Parathyroid adenoma (tissue), 2 donors: ENCODE measurements around the gene ADGRD1.

Source experiments
- H2AFZ ChIP-seq: fragments of 300-600 bp; sonication (generic); one replicate; pipeline ENCODE4 v1.7.0; 2017; ENCODE audit warnings: antibody characterized with exemption, mild to moderate bottlenecking
- H3K27ac ChIP-seq: fragments of 300-600 bp; sonication (generic); one replicate; pipeline ENCODE4 v1.7.0; 2017
- H3K27me3 ChIP-seq: fragments of 300-600 bp; sonication (generic); one replicate; pipeline ENCODE4 v1.7.0; 2017; ENCODE audit warnings: low read length; ENCODE audit not compliant: control insufficient read depth, insufficient read depth
- H3K36me3 ChIP-seq: fragments of 300-600 bp; sonication (generic); one replicate; pipeline ENCODE4 v1.7.0; 2017; ENCODE audit warnings: low read length; ENCODE audit not compliant: control insufficient read depth, insufficient read depth
- H3K4me1 ChIP-seq: fragments of 300-600 bp; sonication (generic); one replicate; pipeline ENCODE4 v1.7.0; 2017; ENCODE audit warnings: control low read depth
- H3K4me2 ChIP-seq: fragments of 300-600 bp; sonication (generic); one replicate; pipeline ENCODE4 v1.7.0; 2017; ENCODE audit warnings: low read length
- H3K4me3 ChIP-seq: fragments of 300-600 bp; sonication (generic); one replicate; pipeline ENCODE4 v1.7.0; 2017; ENCODE audit warnings: low read depth, low read length
- H3K79me2 ChIP-seq: fragments of 300-600 bp; sonication (generic); one replicate; pipeline ENCODE4 v1.7.0; 2017; ENCODE audit warnings: control low read depth
- H3K9ac ChIP-seq: fragments of 300-600 bp; sonication (generic); one replicate; pipeline ENCODE4 v1.7.0; 2017; ENCODE audit warnings: mild to moderate bottlenecking
- H3K9me3 ChIP-seq: fragments of 300-600 bp; sonication (generic); one replicate; pipeline ENCODE4 v1.7.0; 2017; ENCODE audit warnings: low read length; ENCODE audit not compliant: control insufficient read depth
- TF ChIP-seq, protein P1 (sequence below): fragments of 300-600 bp; sonication (generic); IDR thresholded peaks from one replicate; pipeline ENCODE4 v1.7.0; 2017; ENCODE audit warnings: antibody characterized with exemption, mild to moderate bottlenecking
- donor health status: primary hyperparathyroidism.

The ADGRD1 gene

DNA sequence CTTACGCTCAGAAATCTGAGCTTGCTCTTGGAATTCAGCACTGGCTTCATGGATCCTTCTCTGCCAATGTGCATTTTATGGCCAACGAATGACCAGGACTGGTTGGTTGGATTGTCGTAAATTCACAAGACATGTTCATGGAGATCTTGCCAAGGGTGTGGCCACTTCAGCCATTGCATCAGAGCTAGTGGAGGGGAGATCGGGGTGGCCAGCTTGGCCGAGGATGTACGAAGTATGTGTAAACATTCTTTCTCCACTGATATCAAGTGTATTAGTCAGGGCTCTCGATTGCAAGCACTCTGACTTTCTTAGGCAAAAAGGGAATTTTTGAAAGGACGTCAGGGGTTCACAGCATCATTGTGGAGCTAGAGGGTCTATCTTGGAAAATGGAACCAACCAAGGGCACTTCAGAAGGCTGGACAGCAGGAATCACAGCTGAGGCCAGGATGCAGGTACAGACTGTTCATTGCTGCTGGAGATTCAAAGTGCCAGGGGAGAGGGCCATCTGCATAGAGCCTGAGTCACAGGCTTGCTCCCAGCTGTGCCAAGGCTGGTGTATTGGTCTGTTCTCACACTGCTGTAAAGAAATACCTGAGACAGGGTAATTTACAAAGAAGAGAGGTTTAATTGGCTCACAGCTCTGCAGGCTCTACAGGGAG is 32.9 kb upstream of the ADGRD1 start:
- H3K4me2 ChIP-seq = no peak overlapping the region
- no peak overlapping the region for H2AFZ ChIP-seq
- H3K27ac ChIP-seq = no peak overlapping the region
- no peaks in the 10 kb centered on the region for H3K79me2 ChIP-seq
- no peaks in the 10 kb centered on the region for H3K9me3 ChIP-seq
- no peak overlapping the region for H3K9ac ChIP-seq
- TF ChIP-seq, protein P1, sequence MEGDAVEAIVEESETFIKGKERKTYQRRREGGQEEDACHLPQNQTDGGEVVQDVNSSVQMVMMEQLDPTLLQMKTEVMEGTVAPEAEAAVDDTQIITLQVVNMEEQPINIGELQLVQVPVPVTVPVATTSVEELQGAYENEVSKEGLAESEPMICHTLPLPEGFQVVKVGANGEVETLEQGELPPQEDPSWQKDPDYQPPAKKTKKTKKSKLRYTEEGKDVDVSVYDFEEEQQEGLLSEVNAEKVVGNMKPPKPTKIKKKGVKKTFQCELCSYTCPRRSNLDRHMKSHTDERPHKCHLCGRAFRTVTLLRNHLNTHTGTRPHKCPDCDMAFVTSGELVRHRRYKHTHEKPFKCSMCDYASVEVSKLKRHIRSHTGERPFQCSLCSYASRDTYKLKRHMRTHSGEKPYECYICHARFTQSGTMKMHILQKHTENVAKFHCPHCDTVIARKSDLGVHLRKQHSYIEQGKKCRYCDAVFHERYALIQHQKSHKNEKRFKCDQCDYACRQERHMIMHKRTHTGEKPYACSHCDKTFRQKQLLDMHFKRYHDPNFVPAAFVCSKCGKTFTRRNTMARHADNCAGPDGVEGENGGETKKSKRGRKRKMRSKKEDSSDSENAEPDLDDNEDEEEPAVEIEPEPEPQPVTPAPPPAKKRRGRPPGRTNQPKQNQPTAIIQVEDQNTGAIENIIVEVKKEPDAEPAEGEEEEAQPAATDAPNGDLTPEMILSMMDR = no peak
- no peak overlapping the region for H3K4me3 ChIP-seq
- H3K27me3 ChIP-seq = peaks cover 4% of the 10 kb centered on the region
- no peaks in the 10 kb centered on the region for H3K36me3 ChIP-seq
- H3K4me1 ChIP-seq = no peaks in the 10 kb centered on the region

DNA sequence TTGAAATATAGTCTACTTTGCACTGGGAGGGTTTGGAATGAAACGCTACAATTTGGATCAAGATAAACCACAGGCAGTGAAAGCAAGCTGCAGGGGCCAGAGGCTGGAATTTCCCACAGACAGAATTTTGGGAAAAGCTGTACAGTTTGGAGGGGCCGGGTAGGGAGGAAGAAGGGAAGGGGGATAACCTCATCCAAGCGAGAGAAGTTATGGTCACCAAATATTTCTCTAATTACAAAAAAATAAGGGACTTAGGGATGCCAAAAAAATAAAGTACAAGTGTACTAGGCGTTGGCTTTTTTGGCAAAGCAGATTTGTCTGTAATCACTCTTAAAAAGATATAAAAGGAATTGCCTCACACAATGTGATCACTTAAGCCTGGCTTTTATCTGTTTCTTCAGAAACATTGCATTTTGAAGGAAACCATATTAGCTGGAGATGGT is 31.2 kb upstream of the ADGRD1 start:
- Histone ChIP-seq H3K27ac (no peak overlapping the region), H3K4me1 (no peaks in the 10 kb centered on the region), H3K79me2 (no peaks in the 10 kb centered on the region), H3K4me2 (no peak overlapping the region), H3K36me3 (no peaks in the 10 kb centered on the region), H3K9ac (no peak overlapping the region), H3K9me3 (no peaks in the 10 kb centered on the region), H2AFZ (no peak overlapping the region), H3K27me3 (peaks cover 2% of the 10 kb centered on the region), H3K4me3 (no peak overlapping the region)
- TF ChIP-seq, protein P1 = no peak

DNA sequence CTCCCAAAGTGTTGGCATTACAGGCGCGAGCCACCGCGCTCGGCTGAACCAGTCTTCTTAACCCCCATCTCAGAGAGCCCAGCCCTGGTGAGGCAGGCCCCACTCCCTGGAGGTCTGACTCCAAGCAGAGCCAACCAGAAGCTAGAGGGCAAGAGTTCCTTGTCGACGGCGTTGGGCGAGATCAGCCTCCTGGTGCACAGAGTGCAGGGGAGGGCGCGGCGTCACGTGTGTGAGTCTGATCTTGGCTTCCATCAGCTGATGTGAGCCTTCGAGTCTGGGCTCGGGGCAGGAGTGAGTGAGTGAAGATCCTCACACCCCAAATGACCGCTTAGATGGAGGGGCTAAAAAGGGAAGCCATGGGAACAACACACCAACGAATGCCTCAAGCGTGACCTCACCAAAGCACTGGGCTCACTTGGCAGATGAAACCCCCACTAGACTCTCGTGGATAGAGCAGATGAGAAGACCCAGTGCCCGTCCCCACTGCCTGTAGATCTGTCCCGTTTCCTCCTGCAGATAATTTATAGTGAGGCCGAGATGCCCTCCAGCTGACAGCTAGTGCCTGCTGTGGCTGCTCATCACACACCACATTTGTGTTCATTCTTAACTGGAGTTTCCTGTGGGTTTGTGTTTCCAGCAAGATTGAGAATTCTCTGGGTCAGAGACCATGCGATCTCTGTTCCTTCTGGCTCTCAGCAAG is 28.6 kb upstream of the ADGRD1 start:
- H3K27me3 ChIP-seq = no peaks in the 10 kb centered on the region
- H3K36me3 ChIP-seq = no peaks in the 10 kb centered on the region
- H3K4me1 ChIP-seq = no peaks in the 10 kb centered on the region
- no peak overlapping the region for H3K27ac ChIP-seq
- no peak overlapping the region for H3K9ac ChIP-seq
- H3K4me2 ChIP-seq = no peak overlapping the region
- no peak overlapping the region for H3K4me3 ChIP-seq
- no peak overlapping the region for H2AFZ ChIP-seq
- H3K9me3 ChIP-seq = no peaks in the 10 kb centered on the region
- TF ChIP-seq, protein P1 = no peak
- no peaks in the 10 kb centered on the region for H3K79me2 ChIP-seq

- TF ChIP-seq, protein P1 = no peak
- Histone ChIP-seq H3K9ac (no peak overlapping the region), H3K27me3 (no peaks in the 10 kb centered on the region), H3K9me3 (no peaks in the 10 kb centered on the region), H3K4me3 (no peak overlapping the region), H3K79me2 (no peaks in the 10 kb centered on the region), H3K27ac (no peak overlapping the region), H3K36me3 (no peaks in the 10 kb centered on the region), H3K4me1 (no peaks in the 10 kb centered on the region), H3K4me2 (no peak overlapping the region), H2AFZ (no peak overlapping the region)
Observed at GRCh38 chr12:130925666-130926015, 28.1 kb upstream of the ADGRD1 start.

DNA sequence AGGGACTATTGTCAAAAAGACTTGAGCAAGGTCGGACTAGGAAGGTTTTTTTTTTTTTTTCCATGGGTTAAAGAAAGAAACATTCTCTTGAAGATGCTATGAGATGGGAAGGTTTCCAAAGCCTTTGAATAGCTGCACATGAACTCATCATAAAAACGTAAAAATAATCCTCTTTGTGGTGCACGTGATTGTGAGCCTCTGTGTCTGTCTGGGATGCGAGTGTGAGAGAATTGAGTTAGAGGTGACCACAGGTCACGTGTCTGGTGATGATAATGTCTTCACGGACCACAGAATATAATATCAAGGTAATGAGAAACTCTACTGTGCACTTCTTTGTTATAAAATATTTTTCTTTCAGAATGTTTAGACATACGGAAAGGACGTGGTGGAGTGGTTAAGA is 24.3 kb upstream of the ADGRD1 start:
- H3K27me3 ChIP-seq = no peaks in the 10 kb centered on the region
- no peaks in the 10 kb centered on the region for H3K79me2 ChIP-seq
- TF ChIP-seq, protein P1 = no peak
- no peak overlapping the region for H3K27ac ChIP-seq
- H2AFZ ChIP-seq = no peak overlapping the region
- no peaks in the 10 kb centered on the region for H3K36me3 ChIP-seq
- no peak overlapping the region for H3K9ac ChIP-seq
- H3K4me1 ChIP-seq = no peaks in the 10 kb centered on the region
- H3K9me3 ChIP-seq = no peaks in the 10 kb centered on the region
- no peak overlapping the region for H3K4me3 ChIP-seq
- H3K4me2 ChIP-seq = no peak overlapping the region
